ENCODE data around the gene DNAH6.

DNAH6 gene

DNA sequence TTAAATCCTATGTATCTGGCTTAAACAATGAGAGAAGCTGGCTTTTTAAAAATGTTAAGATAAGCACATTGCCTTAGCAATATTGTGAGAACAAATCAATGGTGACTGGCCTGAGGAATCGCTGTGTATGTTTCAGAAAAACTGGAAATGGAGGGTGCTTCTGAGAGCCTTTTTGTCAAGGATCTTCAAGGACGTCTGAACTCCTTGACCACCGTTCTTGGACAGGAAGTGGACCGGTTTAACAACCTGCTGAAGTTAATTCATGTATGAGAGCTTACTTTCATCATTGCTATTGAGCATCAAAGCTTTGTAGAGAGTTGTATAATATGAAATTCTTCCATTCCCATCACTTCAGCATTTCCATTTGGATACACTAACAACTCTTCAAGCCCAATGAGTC is 292.0 kb downstream of the DNAH6 start:
- DNase-seq: no peak

- no peak for DNase-seq
Observed at GRCh38 chr2:84811839-84812431, 295.6 kb downstream of the DNAH6 start.

DNA sequence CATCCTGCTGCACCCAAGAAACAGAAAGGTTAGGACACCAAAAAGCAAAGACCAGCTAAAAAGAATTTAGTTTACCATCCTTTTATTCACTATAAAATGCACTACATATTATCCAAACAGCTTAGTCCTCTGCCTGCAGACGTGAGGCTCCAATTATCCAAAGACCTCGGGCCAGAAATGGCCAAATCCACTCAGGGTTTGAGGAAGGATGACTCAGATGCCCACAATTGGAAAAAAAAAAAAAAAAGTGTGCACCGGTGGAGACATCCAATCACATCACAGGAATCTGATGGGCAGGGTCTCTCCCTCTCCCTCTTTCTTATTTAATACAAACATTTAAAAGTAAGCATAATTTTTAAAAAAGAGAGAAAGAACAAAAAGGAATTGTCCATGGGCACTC is 298.8 kb downstream of the DNAH6 start:
- peak; percentile 52 for DNase-seq

GRCh38 chr2:84816426-84817026 is 300.2 kb downstream of the DNAH6 start:
- no peak for DNase-seq

DNA sequence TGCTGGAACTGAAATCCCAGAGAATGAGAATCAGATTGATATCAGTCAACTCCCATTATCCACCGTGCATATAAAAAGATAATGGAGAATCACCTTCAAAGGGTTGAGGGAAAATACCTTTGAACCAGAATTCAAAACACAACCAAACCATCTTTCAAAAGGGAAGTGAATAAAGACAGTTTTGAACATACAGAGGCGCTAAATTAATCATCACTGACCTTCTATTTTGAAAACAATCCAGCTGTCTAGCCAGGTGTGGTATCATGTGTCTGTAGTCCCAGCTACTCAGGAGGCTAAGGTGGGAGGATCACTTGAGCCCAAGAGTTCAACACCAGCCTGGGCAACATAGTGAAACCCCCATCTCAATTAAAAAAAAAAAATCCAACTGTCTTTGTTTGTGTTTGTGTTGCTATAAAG is 300.9 kb downstream of the DNAH6 start:
- no peak for DNase-seq

DNA sequence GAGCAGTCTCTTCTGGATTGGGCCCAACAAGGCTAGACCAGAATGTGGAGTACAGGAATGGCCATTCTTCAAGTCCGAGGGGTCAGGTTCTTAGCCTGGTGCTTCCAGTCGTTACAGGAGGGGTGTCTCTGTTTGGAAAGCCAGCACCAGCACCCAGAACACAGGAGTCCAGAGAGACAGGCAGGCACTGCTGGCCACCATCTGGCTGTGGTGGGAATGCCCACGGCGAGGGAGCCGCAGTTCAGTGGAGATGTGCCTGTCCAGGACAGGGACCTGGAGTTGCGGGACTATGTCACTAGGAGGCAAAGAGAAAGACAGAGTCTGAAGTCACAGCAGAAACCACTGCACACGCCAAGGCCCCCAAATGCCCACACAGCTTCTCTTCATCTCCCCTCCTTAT is 305.5 kb downstream of the DNAH6 start:
- DNase-seq: no peak

- no peak for DNase-seq
Observed at GRCh38 chr2:84823229-84823628, 306.9 kb downstream of the DNAH6 start.

GRCh38 chr2:84823788-84824187 is 307.5 kb downstream of the DNAH6 start:
- DNase-seq: no peak

GRCh38 chr2:84827978-84828575 is 311.8 kb downstream of the DNAH6 start:
- DNase-seq: no peak

GRCh38 chr2:84829693-84830092 is 313.4 kb downstream of the DNAH6 start:
- no peak for DNase-seq

DNA sequence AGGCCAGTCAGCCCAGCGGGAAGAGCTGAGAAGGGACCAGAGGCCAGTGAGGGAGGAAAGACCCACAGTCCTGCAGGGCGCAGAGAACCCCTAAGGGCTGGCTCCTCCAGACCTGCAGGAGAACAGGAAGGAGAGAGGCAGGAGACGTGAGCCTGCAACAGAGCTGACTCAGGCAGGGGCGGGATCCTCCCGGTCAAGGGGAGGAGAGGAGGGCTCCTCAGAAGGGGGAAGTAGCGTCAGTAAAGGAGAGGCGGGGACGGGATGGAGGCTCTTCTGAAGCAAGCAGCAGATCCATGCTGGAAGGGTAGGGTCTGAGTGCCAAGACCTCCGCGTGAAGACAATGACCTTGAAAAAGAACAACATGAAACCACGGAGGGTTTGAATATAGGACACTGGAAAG is 313.8 kb downstream of the DNAH6 start:
- DNase-seq: peak; percentile 36

DNA sequence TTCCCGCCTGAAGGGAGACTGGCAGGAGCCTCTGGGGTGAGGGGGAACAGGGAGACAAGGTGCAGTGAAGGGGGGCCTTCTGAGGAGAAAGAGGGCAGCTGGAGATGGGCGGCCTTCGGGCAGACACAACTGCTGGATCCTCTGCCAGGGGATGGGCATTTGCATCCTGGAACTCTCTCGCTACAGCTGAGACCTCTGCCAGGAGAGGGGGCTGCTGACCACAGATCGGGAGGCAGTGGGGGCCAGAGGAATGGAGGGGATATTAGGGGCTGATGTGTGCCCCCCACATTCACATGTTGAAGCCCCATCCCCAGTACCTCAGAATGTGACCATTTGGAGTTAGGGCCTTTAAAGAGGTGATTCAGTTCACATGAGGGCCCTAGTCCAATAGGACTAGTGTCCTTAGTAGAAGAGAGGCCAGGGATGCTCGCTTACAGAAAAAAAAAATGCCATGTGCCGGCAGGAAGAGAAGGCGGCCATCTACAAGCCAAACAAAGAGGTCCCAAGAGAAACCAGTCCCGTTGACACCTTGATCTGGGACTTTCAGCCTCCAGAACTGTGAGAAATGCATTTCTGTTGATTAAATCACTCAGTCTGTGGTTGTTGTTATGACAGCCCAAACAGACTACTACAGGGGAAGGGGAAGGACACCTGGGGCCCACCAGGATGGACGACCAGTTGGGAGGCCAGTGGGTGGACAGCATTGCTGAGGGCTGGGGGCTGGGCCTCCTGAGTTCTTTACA is 314.6 kb downstream of the DNAH6 start:
- no peak for DNase-seq

GRCh38 chr2:84832772-84833461 is 316.6 kb downstream of the DNAH6 start:
- DNase-seq: peak; percentile 54

GRCh38 chr2:84833481-84834150 is 317.3 kb downstream of the DNAH6 start:
- DNase-seq: no peak

- DNase-seq: no peak
Observed at GRCh38 chr2:84836215-84836614, 319.9 kb downstream of the DNAH6 start.

- DNase-seq: peak; percentile 60
Observed at GRCh38 chr2:84838434-84839145, 322.3 kb downstream of the DNAH6 start.

DNA sequence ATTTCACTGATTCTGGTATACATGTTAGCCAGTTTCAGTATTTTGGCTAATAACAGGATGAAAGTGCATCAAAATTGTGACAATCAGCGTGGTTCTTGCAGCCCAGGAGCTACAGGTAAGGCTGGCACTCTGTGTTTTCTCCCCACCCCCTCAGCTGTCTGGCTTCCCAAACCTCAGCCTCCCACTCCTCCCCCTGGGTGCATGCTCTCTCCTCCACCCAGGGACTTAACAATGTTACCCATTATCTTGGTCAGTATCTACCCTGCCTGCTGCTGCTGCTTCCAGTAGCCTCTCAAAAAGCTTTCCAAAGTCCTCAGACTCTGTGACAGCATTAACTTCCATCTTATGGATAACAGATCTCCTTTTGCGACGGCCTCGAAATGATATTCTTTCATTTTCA is 323.6 kb downstream of the DNAH6 start:
- DNase-seq: no peak

DNA sequence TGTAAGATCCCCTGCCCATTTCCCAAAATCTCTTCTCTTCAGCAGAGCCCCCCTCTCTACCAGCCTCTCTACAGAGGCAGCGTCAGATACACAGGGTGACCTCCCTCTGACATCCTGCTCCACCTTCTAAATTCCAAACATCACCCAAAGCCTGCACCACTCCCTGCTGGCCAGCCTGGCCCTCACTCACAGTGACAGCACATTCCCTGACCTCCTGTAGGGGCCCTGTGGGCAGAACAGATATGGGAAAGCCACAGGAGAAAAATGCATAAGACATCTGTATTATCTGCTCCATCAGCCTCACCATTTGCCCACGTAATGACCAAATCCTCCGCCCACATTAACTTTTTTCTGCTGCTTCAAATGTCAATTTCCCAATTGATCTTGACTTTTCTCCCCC is 324.0 kb downstream of the DNAH6 start:
- peak; percentile 49 for DNase-seq

DNA sequence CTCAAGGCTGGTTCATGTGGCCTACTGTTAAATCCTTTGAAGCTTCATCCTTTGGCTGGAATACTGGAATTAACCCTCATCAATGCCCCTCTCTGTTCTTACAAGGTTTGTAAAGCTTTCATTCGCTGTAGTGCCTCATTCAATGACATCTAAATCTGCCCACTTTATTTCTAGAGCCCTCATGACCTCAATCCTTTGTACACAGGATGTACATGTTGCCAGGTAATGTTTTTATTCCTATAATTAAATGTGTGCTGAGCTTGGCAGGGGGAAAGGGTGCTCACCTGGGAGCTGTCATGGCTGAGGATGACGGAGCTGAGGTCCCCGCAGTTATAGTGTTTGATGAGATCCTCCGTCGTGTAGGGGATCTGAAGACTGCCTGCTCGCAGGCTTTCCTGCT is 325.3 kb downstream of the DNAH6 start:
- no peak for DNase-seq

DNA sequence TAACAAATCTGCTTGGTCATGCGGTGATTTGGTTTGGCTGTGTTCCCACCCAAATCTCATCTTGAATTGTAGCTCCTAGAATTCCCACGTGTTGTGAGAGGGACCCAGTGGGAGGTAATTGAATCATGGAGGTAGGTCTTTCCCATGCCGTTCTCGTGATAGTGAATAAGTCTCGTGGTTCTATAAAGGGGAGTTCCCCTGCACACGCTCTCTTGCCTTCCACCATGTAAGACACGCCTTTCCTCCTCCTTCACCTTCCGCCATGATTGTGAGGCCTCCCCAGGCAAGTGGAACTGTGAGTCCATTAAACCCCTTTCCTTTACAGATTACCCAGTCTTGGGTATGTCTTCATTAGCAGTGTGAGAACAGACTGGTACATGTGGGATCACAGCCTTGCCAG is 327.8 kb downstream of the DNAH6 start:
- no peak for DNase-seq

GRCh38 chr2:84846041-84846663 is 329.9 kb downstream of the DNAH6 start:
- no peak for DNase-seq

GRCh38 chr2:84846741-84847142 is 330.4 kb downstream of the DNAH6 start:
- DNase-seq: peak; percentile 22
